HepG2 (cell line): Measurements from ENCODE around the gene NAP1L1. TPM values are rescaled to one million over a fixed set of nuclear protein-coding genes. Genes with fewer than 3 reads are reported as not detected.

Source experiments
- ETS1 ChIP-seq: sonication (generic); formaldehyde crosslinking; IDR thresholded peaks from 2 replicates; pipeline ENCODE4 v1.4.0; 2020; ENCODE audit warnings: missing genetic modification reagents
- FOSL2 ChIP-seq: sonication (generic); formaldehyde crosslinking; IDR thresholded peaks from 2 replicates; pipeline ENCODE4 v1.4.0; 2020; ENCODE audit warnings: missing genetic modification reagents
- MAZ ChIP-seq, 2 experiments: sonication (generic) in 1 of 2; formaldehyde crosslinking in 1 of 2; IDR thresholded peaks; 2 replicates each; pipeline versions ENCODE4 v1.5.0 to v1.6.1; 2012 to 2020; ENCODE audit warnings: low read depth in 2 of 2, mild to moderate bottlenecking in 2 of 2, borderline replicate concordance in 1 of 2, improper control_type of control experiment in 1 of 2, low read length in 1 of 2, missing genetic modification reagents in 1 of 2, moderate library complexity in 1 of 2
- MEIS2 ChIP-seq: sonication (generic); formaldehyde crosslinking; IDR thresholded peaks from 2 replicates; pipeline ENCODE4 v1.9.0; 2021; ENCODE audit warnings: mild to moderate bottlenecking, missing genetic modification reagents
- MTF1 ChIP-seq: sonication (generic); formaldehyde crosslinking; IDR thresholded peaks from 2 replicates; pipeline ENCODE4 v1.5.0; 2020; ENCODE audit warnings: missing genetic modification reagents
- NCOA1 ChIP-seq: sonication (generic); formaldehyde crosslinking; IDR thresholded peaks from 2 replicates; pipeline ENCODE4 v1.9.0; 2021; ENCODE audit warnings: missing genetic modification reagents
- SP5 ChIP-seq: IDR thresholded peaks from 2 replicates; pipeline ENCODE4 v1.6.1; 2016; ENCODE audit warnings: low read depth, borderline replicate concordance
- ZBTB44 ChIP-seq: sonication (generic); formaldehyde crosslinking; IDR thresholded peaks from 2 replicates; pipeline ENCODE4 v1.4.0; 2020; ENCODE audit warnings: missing genetic modification reagents
- ZFP1 ChIP-seq: IDR thresholded peaks from 2 replicates; pipeline ENCODE4 v1.6.1; 2016
- ZKSCAN5 ChIP-seq: sonication (generic); formaldehyde crosslinking; IDR thresholded peaks from 2 replicates; pipeline ENCODE4 v1.5.1; 2020; ENCODE audit warnings: mild to moderate bottlenecking, missing genetic modification reagents
- ZNF124 ChIP-seq: sonication (generic); formaldehyde crosslinking; IDR thresholded peaks from 2 replicates; pipeline ENCODE4 v1.4.0; 2020; ENCODE audit warnings: missing genetic modification reagents
- ZNF20 ChIP-seq: sonication (generic); formaldehyde crosslinking; IDR thresholded peaks from 2 replicates; pipeline ENCODE4 v1.4.0; 2020; ENCODE audit warnings: mild to moderate bottlenecking, moderate library complexity, missing genetic modification reagents
- ZNF280D ChIP-seq: sonication (generic); formaldehyde crosslinking; IDR thresholded peaks from 2 replicates; pipeline ENCODE4 v1.5.1; 2020; ENCODE audit warnings: mild to moderate bottlenecking, missing genetic modification reagents
- ZNF329 ChIP-seq: sonication (generic); formaldehyde crosslinking; IDR thresholded peaks from 2 replicates; pipeline ENCODE4 v1.9.0; 2021; ENCODE audit warnings: low read depth, mild to moderate bottlenecking, missing genetic modification reagents
- ZNF33A ChIP-seq: sonication (generic); formaldehyde crosslinking; IDR thresholded peaks from 2 replicates; pipeline ENCODE4 v1.5.1; 2020; ENCODE audit warnings: missing genetic modification reagents, mild to moderate bottlenecking, moderate library complexity, borderline replicate concordance
- ZNF724P ChIP-seq: sonication (generic); formaldehyde crosslinking; IDR thresholded peaks from 2 replicates; pipeline ENCODE4 v1.8.0; 2022; ENCODE audit warnings: missing genetic modification reagents, borderline replicate concordance
- ZNF746 ChIP-seq: sonication (generic); formaldehyde crosslinking; IDR thresholded peaks from 2 replicates; pipeline ENCODE4 v1.8.0; 2022; ENCODE audit warnings: mild to moderate bottlenecking, missing genetic modification reagents
- ZNF776 ChIP-seq: sonication (generic); formaldehyde crosslinking; IDR thresholded peaks from 2 replicates; pipeline ENCODE4 v1.4.0; 2020; ENCODE audit warnings: mild to moderate bottlenecking, missing genetic modification reagents
- ZNF781 ChIP-seq: sonication (generic); formaldehyde crosslinking; IDR thresholded peaks from 2 replicates; pipeline ENCODE4 v1.5.1; 2020; ENCODE audit warnings: borderline replicate concordance, mild to moderate bottlenecking, missing genetic modification reagents; ENCODE audit errors: not compliant biosample characterization
- ZNF850 ChIP-seq: sonication (generic); formaldehyde crosslinking; conservative IDR thresholded peaks from 2 replicates; pipeline ENCODE4 v1.9.0; 2021; ENCODE audit warnings: mild to moderate bottlenecking, missing genetic modification reagents
- polyA plus RNA-seq, 8 experiments: library from polyadenylated mRNA; depleted of rRNA in 3 of 8; stranded (reverse) in 7 of 8; unstranded in 1 of 8; fragments of >200 nt; fragmentation: Illumina TruSeq in 4 of 8; extraction: Trizol in 4 of 8; gene quantifications; 2 replicates each; pipeline versions ENCODE4 v1.2.1 to v1.2.3, GENCODE V29; 2011 to 2016; ENCODE audit warnings: low read depth in 4 of 8, missing spikeins in 1 of 8, mixed read lengths in 1 of 8; ENCODE audit not compliant: insufficient read depth in 1 of 8
- total RNA-seq, 5 experiments: library from RNA; depleted of rRNA; stranded (reverse); fragments of >200 nt; fragmentation: Illumina TruSeq; extraction: Trizol; gene quantifications; 2 replicates each; pipeline ENCODE4 v1.2.3, GENCODE V29; 2016; ENCODE audit warnings: low read depth in 1 of 5
- TF ChIP-seq, protein P1 (sequence below): sonication (generic); formaldehyde crosslinking; IDR thresholded peaks from 2 replicates; pipeline ENCODE4 v1.4.0; 2020; ENCODE audit warnings: missing genetic modification reagents, borderline replicate concordance

The NAP1L1 gene
- total and polyA plus RNA-seq, 2 of the 13 experiments (the other 11 are each of a cell fraction or from before 2014, with no cell fraction given), result 207 to 309 TPM

GRCh38 chr12:76083904-76084862 lies at the start of gene NAP1L1 (continued):
- TF ChIP-seq, protein P1, sequence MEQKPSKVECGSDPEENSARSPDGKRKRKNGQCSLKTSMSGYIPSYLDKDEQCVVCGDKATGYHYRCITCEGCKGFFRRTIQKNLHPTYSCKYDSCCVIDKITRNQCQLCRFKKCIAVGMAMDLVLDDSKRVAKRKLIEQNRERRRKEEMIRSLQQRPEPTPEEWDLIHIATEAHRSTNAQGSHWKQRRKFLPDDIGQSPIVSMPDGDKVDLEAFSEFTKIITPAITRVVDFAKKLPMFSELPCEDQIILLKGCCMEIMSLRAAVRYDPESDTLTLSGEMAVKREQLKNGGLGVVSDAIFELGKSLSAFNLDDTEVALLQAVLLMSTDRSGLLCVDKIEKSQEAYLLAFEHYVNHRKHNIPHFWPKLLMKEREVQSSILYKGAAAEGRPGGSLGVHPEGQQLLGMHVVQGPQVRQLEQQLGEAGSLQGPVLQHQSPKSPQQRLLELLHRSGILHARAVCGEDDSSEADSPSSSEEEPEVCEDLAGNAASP, result peak; percentile 22; the same call in 1 of the 2 replicates
- TF ChIP-seq ZKSCAN5 (CRISPR knock-in tag) (no peak), MEIS2 (0 out of 2 replicates have a peak, but pooled peaks have one; percentile 13), ZNF724P (CRISPR knock-in tag) (no peak), ZNF280D (CRISPR knock-in tag) (no peak), ZNF20 (CRISPR knock-in tag) (no peak), ZBTB44 (CRISPR knock-in tag) (no peak), ZNF850 (CRISPR knock-in tag) (peak; percentile 89; the same call in 1 of the 2 replicates), ETS1 (CRISPR knock-in tag) (no peak), MAZ (IDR thresholded peaks at IDR 0.05; ENCODE audit: borderline replicate concordance, low read depth, low read length) (peak; percentile 95; the same call in 1 of the 2 replicates), MAZ (CRISPR knock-in tag; IDR thresholded peaks at IDR 0.05; ENCODE audit: low read depth) (peak; percentile 59; the same call in 1 of the 2 replicates), ZNF329 (peak; percentile 12; the same call in 1 of the 2 replicates), MTF1 (CRISPR knock-in tag) (0 out of 2 replicates have a peak, but pooled peaks have one; percentile 32), ZNF781 (CRISPR knock-in tag) (peak; percentile 61), ZFP1 (CRISPR knock-in tag) (no peak), NCOA1 (CRISPR knock-in tag) (no peak), ZNF33A (peak; percentile 54; the same call in 1 of the 2 replicates), FOSL2 (CRISPR knock-in tag) (peak; percentile 67; the same call in 1 of the 2 replicates), SP5 (CRISPR knock-in tag) (peak; percentile 73), ZNF746 (CRISPR knock-in tag) (peak; percentile 52; the same call in 1 of the 2 replicates), ZNF124 (no peak), ZNF776 (CRISPR knock-in tag) (0 out of 2 replicates have a peak, but pooled peaks have one; percentile 21)
